Hepatocyte (in vitro differentiated cells): ENCODE measurements around the gene DCLK2. TPM values are rescaled to one million over a fixed set of nuclear protein-coding genes. Genes with fewer than 3 reads are reported as not detected.

Experiments
- DNase-seq: peaks from one replicate; pipeline ENCODE4 v3.0.0-alpha.2; 2016; ENCODE audit warnings: low spot score
- H2AFZ ChIP-seq: fragments of 200-600 bp; sonication (generic); 2 replicates; pipeline ENCODE4 v1.6.0; 2016; ENCODE audit warnings: antibody characterized with exemption, mild to moderate bottlenecking
- H3K27ac ChIP-seq: fragments of 200-600 bp; sonication (generic); 2 replicates; pipeline ENCODE4 v1.5.1; 2016; ENCODE audit warnings: mild to moderate bottlenecking
- H3K27me3 ChIP-seq: fragments of 200-600 bp; sonication (generic); 2 replicates; pipeline ENCODE4 v1.6.1; 2016
- H3K36me3 ChIP-seq: fragments of 200-600 bp; sonication (generic); replicated peaks from 2 replicates; pipeline ENCODE4 v1.5.1; 2016; ENCODE audit warnings: low read depth; ENCODE audit not compliant: insufficient read depth
- H3K4me1 ChIP-seq: fragments of 200-600 bp; sonication (generic); 2 replicates; pipeline ENCODE4 v1.5.1; 2016; ENCODE audit warnings: mild to moderate bottlenecking, moderate library complexity; ENCODE audit not compliant: insufficient read depth
- H3K4me2 ChIP-seq: fragments of 200-600 bp; sonication (generic); 2 replicates; pipeline ENCODE4 v1.6.0; 2016
- H3K4me3 ChIP-seq: fragments of 200-600 bp; sonication (generic); 2 replicates; pipeline ENCODE4 v1.5.1; 2016; ENCODE audit warnings: mild to moderate bottlenecking
- H3K79me2 ChIP-seq: fragments of 200-600 bp; sonication (generic); 2 replicates; pipeline ENCODE4 v1.6.0; 2017; ENCODE audit warnings: mild to moderate bottlenecking
- H3K9me2 ChIP-seq: fragments of 200-600 bp; sonication (generic); replicated peaks from 2 replicates; pipeline ENCODE4 v1.6.0; 2017; ENCODE audit warnings: mild to moderate bottlenecking; ENCODE audit not compliant: insufficient read depth
- H3K9me3 ChIP-seq: fragments of 200-600 bp; sonication (generic); 2 replicates; pipeline ENCODE4 v1.5.1; 2016; ENCODE audit warnings: low read depth, mild to moderate bottlenecking
- H4K20me1 ChIP-seq: fragments of 200-600 bp; sonication (generic); 2 replicates; pipeline ENCODE4 v1.6.0; 2016; ENCODE audit warnings: mild to moderate bottlenecking; ENCODE audit not compliant: insufficient read depth, poor library complexity, severe bottlenecking
- EZH2 ChIP-seq: fragments of 200-600 bp; sonication (generic); IDR thresholded peaks from 2 replicates; pipeline ENCODE4 v1.6.1; 2016; ENCODE audit warnings: antibody characterized with exemption, mild to moderate bottlenecking, borderline replicate concordance
- EZH2phosphoT487 ChIP-seq: fragments of 200-600 bp; sonication (generic); IDR thresholded peaks from one replicate; pipeline ENCODE4 v1.6.1; 2018; ENCODE audit warnings: antibody characterized with exemption, mild to moderate bottlenecking, low read depth, moderate library complexity; ENCODE audit not compliant: unreplicated experiment, severe bottlenecking
- WGBS: methylation state at CpG from one replicate; pipeline ENCODE4 v1.1.6; 2016; ENCODE audit warnings: low lambda C conversion rate; ENCODE audit errors: missing lambda C conversion rate; 5-methylcytosine and 5-hydroxymethylcytosine counted together
- polyA plus RNA-seq: library from polyadenylated mRNA; unstranded; fragments of >200 nt; fragmentation: Nextera tagmentation; extraction: Ambion mirVana; gene quantifications from 2 replicates; pipeline ENCODE4 v1.2.1, GENCODE V29; 2016
- total RNA-seq: library from RNA; depleted of rRNA; stranded (reverse); fragments of >200 nt; gene quantifications from 2 replicates; pipeline ENCODE4 v1.2.3, GENCODE V29; 2014
- TF ChIP-seq, protein P1 (sequence below): fragments of 200-600 bp; sonication (generic); IDR thresholded peaks from 2 replicates; pipeline ENCODE4 v1.5.1; 2016; ENCODE audit warnings: antibody characterized with exemption, mild to moderate bottlenecking; ENCODE audit not compliant: poor library complexity

The DCLK2 gene
- total and polyA plus RNA-seq, 2 experiments from 2014 or later = 1.5 to 2.8 TPM

DNA sequence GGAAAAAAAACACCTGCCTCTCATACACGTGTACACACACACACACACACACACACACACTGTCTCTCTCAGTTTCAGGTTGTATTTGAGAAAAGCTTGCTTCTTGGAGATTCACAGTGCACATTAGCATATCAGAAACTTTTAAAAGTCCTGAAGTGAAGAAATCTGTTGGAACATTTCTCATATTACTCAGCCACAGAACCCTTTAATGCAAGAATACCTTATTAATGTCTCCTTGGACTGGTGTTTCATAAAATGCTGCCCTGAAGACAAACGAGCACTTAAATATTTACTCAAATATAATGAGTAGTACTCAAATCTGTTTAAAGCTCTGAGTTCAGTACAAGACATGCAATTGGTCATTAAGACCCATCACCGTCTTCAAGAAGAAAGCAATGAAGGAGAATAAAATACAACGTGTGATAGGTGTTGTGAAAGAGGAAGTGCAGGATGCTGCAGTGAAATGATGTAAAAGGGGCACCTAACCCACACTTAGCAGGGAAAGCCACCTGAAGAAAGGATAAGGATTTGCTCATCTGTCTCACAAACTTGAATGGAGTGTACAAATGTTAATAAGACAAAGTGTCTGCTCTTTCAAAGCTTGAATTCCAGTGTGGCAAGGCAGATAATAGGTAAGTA lies 57.0 kb downstream of the DCLK2 start:
- Histone ChIP-seq H3K4me1 (no peaks in the 10 kb centered on the region), H3K36me3 (no peaks in the 10 kb centered on the region), H3K4me3 (no peak overlapping the region), H3K9me3 (no peaks in the 10 kb centered on the region), H2AFZ (no peak overlapping the region), H3K79me2 (no peaks in the 10 kb centered on the region), H3K4me2 (no peak overlapping the region), H3K27me3 (no peaks in the 10 kb centered on the region), H3K27ac (no peak overlapping the region), H3K9me2 (no peaks in the 10 kb centered on the region), H4K20me1 (no peaks in the 10 kb centered on the region)
- no peak for DNase-seq
- TF ChIP-seq, protein P1, sequence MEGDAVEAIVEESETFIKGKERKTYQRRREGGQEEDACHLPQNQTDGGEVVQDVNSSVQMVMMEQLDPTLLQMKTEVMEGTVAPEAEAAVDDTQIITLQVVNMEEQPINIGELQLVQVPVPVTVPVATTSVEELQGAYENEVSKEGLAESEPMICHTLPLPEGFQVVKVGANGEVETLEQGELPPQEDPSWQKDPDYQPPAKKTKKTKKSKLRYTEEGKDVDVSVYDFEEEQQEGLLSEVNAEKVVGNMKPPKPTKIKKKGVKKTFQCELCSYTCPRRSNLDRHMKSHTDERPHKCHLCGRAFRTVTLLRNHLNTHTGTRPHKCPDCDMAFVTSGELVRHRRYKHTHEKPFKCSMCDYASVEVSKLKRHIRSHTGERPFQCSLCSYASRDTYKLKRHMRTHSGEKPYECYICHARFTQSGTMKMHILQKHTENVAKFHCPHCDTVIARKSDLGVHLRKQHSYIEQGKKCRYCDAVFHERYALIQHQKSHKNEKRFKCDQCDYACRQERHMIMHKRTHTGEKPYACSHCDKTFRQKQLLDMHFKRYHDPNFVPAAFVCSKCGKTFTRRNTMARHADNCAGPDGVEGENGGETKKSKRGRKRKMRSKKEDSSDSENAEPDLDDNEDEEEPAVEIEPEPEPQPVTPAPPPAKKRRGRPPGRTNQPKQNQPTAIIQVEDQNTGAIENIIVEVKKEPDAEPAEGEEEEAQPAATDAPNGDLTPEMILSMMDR = no peak
- no peak for TF ChIP-seq EZH2
- no peak for TF ChIP-seq EZH2phosphoT487
- WGBS = 68% methylated on average over 4 of the region's 4 CpGs

DNA sequence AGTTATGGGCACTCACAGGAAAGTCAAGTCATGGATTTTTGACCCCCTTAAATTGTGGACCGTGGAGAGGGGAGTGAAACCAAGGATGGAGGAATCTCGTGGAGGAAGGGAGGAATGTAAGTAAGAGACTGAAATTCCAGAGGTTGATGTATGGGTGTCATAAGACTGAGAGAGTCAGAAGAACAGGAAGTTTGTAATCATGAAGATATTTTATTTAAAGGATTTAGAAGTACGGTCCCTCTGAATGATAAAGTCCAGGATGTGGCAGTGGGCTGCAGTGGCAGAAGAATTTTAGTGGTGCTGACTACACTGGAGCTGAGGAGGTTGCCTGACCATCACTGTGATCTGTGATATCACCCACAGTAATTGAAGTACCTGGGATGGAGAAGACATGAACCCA lies 57.8 kb downstream of the DCLK2 start:
- H3K9me2 ChIP-seq = no peaks in the 10 kb centered on the region
- no peak for DNase-seq
- TF ChIP-seq EZH2phosphoT487 = no peak
- H3K27ac ChIP-seq = no peak overlapping the region
- no peaks in the 10 kb centered on the region for H3K9me3 ChIP-seq
- no peak overlapping the region for H2AFZ ChIP-seq
- no peaks in the 10 kb centered on the region for H3K4me1 ChIP-seq
- no peaks in the 10 kb centered on the region for H3K27me3 ChIP-seq
- WGBS = 80% methylated on average over 3 of the region's 3 CpGs
- no peaks in the 10 kb centered on the region for H3K36me3 ChIP-seq
- H3K4me3 ChIP-seq = no peak overlapping the region
- no peaks in the 10 kb centered on the region for H4K20me1 ChIP-seq
- H3K79me2 ChIP-seq = no peaks in the 10 kb centered on the region
- H3K4me2 ChIP-seq = no peak overlapping the region

DNA sequence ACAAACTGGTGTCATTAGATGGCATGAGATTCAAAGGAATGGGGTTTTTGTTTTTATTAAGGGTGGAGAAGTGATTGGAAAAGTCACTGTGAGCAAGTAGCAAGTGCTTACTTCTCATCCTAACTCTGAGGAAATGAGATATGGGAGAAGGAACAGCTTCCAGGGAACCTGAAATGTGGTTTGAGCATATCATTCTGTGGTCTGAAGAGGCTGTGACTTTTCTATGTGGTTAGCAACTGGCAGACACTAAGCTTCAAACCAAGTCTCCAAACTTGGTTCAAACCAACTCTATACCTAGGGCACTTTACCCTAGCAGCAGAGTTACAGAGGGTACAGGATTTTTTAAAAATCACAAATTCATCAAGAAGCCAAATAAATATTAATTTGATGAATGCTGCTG lies 58.2 kb downstream of the DCLK2 start:
- Histone ChIP-seq H3K27ac (no peak overlapping the region), H3K79me2 (no peaks in the 10 kb centered on the region), H3K4me1 (no peaks in the 10 kb centered on the region), H4K20me1 (no peaks in the 10 kb centered on the region), H2AFZ (no peak overlapping the region), H3K9me2 (no peaks in the 10 kb centered on the region), H3K4me2 (no peak overlapping the region), H3K36me3 (no peaks in the 10 kb centered on the region), H3K4me3 (no peak overlapping the region), H3K27me3 (no peaks in the 10 kb centered on the region), H3K9me3 (no peaks in the 10 kb centered on the region)
- DNase-seq = no peak
- TF ChIP-seq, protein P1 = no peak
- TF ChIP-seq EZH2phosphoT487 (no peak), EZH2 (no peak)

DNA sequence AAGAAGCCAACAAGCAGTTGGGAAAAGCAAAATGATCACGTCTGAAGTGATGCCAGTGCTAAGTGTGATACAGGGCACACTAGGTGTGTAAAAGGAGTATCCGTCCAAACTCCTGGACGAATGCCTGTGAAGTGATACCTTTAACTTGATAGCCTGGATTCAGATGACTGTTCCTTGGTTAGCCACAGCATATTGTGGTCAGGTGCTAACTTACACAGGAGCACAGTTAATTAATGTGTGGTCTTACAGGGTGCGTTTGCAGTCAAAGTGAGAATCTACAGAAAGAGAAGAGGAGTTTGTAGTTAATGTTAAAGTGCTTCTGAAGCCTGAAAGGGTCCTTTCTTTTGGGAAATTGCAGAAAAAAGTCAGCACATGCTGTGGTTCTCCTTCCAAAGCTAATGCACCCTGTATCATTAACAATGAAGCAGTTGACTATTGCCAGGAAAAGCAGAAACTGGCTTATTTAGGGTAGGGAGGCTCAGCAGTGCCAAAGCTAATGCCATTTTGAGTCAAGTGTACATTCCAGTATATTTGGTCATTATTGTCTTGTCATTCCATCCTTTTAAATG lies 61.1 kb downstream of the DCLK2 start:
- TF ChIP-seq, protein P1 = no peak
- TF ChIP-seq EZH2 (no peak), EZH2phosphoT487 (no peak)
- Histone ChIP-seq H3K4me2 (no peak overlapping the region), H2AFZ (no peak overlapping the region), H3K9me2 (no peaks in the 10 kb centered on the region), H3K36me3 (no peaks in the 10 kb centered on the region), H3K27ac (no peak overlapping the region), H3K79me2 (no peaks in the 10 kb centered on the region), H3K4me3 (no peak overlapping the region), H3K27me3 (no peaks in the 10 kb centered on the region), H3K9me3 (no peaks in the 10 kb centered on the region), H3K4me1 (no peaks in the 10 kb centered on the region), H4K20me1 (no peaks in the 10 kb centered on the region)
- WGBS = 96% methylated on average over 4 of the region's 4 CpGs
- no peak for DNase-seq
